ENCODE measurements around the gene HMGCL.
A peak's percentile ranks its signal among the peaks of the same experiment; 100 is the strongest.
"Not testable (repeated sequence)": the region's sequence is repeated elsewhere in the genome, so short reads cannot be mapped to it uniquely, and the experiment has no call there.

Gene HMGCL

DNA sequence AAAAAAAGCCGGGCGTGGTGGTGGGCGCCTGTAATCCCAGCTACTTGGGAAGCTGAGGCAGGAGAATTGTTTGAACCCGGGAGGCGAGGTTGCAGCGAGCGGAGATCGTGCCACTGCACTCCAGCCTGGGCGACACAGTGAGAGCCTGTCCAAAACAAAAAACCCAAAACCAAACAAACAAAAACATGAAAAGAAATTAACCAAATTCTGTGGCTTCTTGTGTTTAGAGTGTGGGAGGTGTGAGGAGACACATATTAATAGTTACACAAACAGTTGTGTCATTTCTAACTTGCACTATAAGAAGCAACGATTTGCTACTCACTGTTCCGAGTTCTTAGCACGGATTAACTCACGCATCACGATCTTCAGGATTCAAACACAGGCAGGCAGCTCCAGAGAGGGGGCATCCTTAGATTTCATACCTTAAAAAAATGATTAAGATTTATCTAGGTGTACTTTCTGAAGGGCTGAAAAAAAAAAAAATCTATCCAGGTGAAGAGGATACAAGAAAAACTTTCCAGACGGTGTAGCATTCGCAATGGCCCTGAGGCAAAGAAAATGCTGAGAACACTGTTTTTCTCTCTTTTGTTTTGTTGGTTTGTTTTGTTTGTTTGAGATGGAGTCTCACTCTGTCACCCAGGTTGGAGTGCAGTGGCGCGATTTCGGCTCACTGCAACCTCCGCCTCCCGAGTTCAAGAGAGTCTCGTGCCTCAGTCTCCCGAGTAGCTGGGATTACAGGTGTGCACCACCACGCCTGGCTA is 713 bp upstream of the HMGCL start:
- DNase-seq = no peak

DNA sequence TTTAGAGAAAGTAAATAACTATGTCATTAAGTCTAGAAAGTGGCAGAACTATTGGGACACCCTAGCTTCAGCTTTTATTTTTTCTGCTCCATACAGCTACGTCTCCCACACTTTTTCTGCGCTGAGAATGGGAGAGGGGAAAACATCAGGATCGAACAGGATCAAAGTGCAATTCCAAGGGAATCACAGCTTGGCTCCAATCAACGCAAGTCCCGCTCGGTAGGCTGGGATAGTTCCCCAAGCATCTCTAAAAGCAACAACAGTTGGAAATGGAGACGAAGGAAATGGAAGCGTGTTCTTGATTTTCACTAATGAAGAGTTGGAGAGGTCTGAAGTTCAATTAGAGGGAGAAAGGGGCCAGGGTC is 536 bp downstream of the HMGCL start:
- DNase-seq = no peak

DNA sequence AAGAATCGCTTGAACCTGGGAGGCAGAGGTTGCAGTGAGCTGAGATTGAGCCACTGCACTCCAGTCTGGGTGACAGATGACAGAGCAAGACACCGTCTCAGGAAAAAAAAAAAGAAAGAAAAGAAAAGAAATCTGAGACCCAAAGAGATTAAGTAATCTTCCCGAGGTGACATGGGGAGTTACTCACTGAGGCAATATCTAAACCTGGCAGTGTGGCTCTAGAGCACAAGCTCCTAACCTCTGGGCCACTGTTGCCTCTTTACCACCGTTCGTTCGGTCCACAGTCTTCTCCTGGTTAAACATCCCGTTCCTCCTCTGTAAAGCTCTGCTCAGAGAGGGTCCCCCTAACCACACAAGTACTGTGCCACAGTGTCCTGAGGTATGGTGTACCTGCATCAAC is 1.5 kb downstream of the HMGCL start:
- DNase-seq = no peak

DNA sequence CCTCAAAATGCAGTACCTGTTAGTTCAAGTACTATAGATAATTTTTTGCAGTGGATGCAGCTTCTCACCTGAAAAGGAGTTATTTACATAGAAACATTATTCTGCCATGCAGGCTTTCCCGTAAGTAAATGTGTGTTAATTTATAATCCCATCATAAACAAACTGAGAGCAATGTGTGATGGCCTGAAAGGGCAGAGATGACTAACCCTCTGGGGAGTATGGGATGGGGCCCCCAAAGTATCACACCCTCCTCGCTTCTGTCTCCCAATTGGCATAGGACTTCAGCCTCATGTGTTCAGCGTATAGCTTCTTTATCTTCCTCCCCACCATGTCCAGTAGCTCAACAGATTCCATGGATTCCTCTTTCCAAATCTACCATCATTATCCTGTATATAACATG is 7.6 kb downstream of the HMGCL start:
- DNase-seq = no peak

DNA sequence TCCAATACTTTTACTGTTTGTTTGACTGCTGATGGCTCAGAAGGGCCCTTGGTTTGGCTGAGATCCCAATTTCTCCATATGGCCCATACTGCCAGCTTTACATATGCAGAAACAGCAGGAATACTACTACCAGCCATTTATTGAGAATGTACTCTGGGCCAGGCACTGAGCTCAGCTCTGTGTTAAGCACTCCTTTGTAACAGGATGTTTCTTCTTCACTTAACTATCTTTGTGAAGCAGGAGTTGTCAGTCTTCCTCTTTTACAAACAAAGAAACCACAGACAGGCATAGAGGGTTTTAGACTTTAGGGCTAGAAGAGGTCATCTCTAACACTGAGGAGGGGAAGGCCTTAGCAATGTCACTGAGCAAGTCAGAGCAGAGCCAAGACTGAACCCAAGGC is 8.3 kb downstream of the HMGCL start:
- no peak for DNase-seq

DNA sequence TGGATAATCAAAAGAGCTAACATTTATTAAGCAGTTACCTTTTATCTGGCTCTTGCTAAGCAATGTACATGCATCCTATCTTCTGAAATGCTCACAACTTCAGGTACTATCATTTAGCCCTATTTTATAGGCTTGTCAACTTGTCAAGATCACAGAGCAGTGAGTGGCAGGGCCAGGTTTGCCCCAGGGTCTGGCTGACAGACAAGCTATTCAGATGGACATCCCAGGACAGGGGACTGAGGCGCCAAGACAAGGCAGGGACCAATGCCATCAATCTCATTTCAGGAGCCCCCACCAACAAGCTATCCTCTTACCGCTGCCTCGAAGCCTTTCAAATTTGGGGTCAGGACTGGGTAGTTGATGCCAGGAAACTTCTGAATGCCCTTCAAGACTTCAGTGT is 8.9 kb downstream of the HMGCL start:
- no peak for DNase-seq

DNA sequence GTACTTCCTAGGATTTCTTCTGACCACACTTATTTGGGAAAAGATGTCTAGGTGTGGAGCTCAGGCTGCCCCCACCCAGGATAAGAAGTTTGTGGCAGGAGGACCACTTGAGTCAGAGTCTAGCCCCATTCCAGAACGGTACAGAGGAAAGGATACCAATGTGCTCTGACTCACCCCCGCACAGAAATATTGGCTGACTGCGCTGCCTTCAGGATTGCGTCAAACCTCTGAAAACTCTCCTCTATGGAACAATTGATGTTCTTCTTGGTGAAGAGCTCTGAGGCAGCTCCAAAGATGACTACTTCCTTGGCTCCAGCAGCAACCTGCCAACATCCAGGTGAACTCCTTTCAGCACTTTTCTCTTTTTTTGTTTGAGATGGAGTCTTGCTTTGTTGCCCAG is 11.2 kb downstream of the HMGCL start:
- DNase-seq = no peak

DNA sequence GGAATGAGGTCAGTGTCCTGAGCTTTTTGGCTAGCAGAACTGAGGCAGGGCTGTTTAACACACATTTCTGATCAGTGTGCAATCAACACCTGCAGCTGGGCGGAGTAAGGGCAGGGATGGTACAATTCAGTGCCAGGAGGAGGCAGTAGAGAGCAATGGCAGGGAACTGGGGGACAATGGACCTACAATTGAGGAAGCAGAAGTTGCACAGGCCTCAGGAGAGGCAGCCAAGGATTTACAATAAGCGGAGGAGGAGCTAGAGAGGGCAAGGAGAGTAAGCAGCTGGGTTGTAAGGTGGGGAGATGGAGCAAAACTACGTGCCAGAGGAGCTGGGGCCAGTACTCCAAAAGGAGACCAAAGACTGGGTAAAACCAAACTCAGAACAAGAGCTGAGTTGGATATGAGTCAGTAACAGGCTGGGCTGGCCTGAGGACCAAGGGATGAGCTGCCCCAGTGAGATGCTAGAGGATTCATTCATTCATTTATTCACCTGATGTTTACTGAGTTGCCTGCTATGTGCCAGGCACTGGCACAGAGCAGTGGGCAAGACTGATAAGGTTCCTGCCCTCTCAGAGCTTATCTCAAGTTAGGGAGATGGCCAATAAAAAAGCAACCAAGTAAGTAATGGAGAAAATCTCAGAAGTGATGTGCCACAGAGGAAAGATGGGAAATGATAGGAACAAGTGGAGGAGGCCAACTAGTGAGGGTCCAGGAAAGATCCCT is 14.2 kb downstream of the HMGCL start:
- no peak for DNase-seq

DNA sequence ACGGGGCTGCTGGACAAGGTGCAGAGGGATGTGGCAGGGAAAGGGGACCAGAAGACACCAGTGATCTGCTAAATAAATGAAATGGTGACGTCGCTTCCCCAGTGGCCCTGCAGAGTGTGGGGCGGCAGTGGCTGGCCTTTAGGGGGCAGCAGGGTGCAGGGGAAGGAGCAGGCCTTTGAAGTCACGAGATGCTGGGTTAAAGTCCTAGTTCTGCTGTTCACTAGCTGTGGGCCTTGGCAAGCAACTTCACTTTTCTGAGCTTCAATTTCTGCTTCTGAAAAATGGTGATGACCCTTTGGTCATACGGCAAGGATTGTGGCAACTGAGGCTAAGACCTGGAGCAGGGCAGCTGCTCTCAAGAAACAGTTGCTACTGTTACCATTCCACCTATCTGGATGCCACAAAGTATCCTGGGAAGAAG is 15.5 kb downstream of the HMGCL start:
- no peak for DNase-seq

DNA sequence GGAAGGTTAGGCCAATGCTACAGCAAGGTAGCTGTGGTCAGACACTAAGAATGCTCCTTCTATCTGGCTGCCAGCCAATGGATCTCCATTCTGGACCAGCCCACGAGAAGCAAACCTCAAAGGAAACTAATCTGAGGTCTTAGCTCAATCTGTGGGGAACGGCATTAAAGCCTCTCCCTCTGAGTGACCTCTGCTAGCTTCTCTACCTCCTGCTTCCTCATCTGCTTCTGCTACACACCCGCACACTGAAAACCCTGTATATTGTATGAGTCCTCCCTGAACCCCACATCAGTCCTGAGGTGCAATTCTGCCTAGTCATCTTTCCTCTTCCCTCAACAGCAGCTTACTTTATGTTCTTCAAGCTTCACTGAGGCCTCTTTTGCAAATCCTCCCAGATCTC is 17.8 kb downstream of the HMGCL start:
- DNase-seq = no peak

DNA sequence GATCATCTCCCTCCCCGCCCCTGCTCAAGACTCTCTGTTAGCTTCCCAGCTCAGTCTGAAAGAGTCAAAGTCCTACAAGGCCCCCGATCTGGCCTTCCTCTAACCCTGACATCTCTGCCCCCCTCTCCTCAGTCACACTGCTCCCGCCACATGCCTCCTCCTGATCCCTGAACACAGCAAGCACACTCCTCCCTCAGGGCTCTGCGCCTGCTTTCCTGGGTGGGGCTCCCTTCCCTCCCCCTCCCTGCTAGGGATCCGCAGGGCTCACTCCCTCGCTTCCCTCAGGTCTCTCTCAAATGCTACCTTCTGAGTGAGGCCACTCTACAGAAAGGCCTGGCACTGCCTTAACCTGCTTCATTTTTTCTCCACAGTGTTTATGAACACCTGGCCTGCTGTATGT is 18.9 kb downstream of the HMGCL start:
- no peak for DNase-seq

DNA sequence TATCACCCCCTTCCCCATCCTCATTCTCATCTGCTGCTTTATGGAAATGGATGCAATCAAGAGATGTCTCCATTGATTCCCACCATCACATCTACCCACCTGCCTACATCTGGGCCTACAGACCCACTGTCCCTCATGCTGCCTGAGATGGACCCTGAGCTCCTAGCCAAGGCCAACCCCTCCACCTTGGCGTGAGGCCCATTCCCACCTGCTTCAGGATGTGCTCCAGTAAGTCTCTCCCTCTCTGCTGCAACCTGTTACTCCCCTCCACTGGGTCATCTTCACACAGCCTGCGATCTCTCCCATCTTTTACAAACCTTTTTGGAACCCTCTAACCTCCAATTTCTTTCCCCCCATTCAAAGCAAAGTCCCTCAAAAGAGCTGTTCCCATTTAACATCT is 20.2 kb downstream of the HMGCL start:
- DNase-seq = no peak

DNA sequence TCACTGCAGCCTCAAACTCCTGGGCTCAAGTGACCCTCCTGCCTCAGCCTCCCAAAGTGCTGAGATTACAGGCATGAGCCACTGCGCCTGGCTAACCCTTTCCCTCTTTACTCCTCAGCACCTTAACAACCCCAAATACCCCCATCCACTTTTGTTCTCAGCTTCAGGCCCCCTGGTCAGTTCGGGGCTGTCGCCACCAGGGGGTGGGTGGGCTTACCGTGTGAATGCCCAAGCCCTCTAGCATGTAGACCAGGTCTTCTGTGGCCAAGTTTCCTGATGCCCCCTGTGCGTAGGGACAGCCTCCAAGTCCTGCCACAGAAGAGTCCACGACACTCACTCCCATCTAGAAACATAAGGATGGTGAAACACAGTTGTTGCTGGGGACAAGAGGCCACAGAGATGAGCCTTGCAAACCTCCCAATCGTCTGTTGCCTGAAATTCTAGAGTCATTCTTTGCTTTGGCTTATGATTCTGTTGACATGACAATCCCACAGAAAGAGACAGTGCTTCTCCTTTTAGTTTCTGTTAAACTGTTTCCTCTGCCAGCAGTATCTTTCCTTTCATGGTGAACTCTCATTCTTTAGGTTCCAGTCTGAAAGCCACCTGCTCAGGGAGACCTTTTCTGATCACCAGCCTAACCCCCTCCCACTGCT is 20.9 kb downstream of the HMGCL start:
- DNase-seq = no peak

DNA sequence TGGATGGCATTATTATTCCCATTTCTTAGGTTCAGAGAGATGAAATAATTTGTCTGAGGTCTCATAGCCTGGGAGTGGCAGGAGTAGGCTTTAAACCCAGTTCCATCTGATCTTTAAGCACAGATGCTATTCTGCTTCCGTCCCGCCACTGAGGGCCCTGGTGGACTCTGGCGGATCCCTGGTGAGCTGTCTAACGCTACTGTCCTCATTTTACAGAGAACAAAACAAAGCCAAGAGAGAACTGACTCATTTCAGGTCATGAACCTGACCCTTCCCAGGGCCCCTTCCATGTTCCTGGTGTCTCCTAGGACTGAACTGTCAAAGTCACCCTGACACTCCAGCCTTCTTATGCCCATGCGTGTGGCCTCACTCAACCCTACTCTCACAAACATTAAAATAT is 21.6 kb downstream of the HMGCL start:
- DNase-seq = no peak

DNA sequence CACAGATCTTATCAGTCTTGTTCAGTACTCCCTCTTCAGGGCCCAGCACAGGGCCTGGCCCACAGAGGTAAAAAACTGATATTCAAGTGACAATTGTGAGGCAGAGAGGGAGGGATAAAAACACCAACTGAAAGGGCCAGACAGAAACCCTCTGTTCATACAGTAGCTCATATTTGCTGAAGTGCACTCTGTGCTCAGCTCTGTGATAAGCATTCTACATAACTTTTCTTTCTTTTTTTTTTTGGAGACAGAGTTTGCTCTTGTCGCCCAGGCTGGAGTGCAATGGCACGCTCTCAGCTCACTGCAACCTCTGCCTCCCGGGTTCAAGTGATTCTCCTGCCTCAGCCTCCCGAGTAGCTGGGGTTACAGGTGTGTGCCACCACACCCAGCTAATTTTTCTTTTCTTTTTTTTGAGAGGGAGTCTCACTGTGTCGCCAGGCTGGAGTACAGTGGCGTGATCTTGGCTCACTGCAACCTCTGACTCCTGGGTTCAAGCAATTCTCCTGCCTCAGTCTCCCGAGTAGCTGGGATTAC is 22.4 kb downstream of the HMGCL start:
- DNase-seq = not testable (repeated sequence)

DNA sequence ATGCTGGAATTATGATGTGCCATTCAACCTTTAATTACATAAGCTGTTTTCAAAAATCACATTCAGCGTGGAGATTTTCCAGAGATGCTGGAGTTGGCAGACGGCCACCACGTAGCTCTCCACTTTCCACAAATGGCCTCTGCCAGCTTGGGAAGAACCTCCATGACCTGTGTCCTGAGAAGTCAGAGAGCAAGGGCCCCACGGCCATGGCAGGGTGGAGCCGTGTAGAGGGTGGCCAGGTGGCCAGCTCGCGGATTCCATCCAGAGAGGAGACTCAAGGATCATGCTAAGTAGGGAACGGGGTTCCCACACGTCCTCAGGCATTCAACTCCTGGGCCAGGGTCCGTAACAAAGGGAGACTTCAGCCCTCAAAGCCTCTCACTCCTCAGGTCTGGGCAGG is 23.4 kb downstream of the HMGCL start:
- DNase-seq = no peak

DNA sequence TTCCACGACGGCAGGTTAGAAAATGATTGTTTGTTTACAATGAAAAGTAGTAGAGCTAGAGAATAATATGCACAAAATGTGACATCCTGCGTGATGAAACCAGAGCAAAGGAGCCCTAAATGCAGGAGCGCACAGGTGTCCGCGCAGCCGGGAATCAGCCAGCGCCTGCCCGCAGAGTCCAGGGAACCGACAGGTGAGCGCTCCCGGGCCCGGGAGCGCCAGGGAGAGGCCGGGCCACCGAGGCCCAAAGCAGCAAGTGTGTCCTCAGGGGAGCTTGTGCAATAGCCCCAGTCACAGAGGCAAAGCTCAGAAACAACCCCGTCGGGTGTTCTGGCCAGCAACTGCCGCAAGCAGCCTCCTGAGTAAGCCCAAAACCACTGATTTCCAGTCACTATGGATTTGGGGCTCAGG is 23.9 kb downstream of the HMGCL start:
- DNase-seq = no peak

DNA sequence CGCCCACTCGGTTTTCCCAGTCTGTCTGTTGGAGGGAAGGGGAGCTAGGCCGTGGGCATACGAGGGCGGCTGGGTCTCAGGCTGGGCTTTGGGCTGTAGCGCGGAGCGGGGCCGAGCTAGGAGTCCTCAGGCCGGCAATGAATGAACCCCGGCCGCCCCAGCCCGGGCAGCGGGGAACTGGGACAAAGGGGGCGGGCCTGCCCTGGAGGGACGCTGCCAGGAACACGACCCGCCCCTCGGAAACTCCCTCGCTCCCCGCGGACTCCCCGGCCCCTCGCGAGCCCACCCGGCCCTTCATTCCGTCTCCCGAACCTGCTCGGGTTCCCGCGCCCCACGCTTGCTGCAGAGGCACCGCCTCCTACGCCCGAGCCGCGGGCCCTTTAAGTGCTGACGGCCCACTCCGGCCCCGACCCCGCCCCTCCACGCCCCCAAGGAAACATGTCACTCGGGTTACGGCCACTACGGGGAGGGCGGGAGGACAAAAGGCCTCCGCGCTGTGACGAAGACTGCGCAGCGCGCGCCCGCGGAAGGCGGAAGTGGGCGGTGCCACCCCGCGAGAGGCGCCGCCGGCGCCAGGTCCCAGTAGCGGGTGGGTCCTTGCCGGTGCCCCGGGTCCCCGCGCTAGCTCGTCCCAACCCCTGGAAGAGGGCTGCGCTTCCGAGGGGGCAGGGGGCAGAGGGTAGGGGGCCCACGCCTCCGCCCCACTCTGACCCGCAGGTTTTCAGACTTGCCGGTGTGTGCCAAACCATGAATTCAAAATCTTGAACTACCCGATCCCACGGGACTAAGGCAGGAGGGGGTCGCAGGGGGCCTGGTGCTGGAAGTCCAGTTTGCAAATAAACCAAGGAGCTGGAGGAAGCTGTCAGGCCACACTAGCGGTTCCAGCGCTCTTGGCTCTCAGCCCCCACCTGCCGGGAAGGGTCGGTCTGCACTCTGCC is 24.6 kb downstream of the HMGCL start, which contains the start of gene GALE:
Gene GALE (minus strand): TSS at position 355 of the 938 bp plus-strand sequence. CDS start 1,747 bp downstream, outside the sequence.
- peak; percentile 62 for DNase-seq

DNA sequence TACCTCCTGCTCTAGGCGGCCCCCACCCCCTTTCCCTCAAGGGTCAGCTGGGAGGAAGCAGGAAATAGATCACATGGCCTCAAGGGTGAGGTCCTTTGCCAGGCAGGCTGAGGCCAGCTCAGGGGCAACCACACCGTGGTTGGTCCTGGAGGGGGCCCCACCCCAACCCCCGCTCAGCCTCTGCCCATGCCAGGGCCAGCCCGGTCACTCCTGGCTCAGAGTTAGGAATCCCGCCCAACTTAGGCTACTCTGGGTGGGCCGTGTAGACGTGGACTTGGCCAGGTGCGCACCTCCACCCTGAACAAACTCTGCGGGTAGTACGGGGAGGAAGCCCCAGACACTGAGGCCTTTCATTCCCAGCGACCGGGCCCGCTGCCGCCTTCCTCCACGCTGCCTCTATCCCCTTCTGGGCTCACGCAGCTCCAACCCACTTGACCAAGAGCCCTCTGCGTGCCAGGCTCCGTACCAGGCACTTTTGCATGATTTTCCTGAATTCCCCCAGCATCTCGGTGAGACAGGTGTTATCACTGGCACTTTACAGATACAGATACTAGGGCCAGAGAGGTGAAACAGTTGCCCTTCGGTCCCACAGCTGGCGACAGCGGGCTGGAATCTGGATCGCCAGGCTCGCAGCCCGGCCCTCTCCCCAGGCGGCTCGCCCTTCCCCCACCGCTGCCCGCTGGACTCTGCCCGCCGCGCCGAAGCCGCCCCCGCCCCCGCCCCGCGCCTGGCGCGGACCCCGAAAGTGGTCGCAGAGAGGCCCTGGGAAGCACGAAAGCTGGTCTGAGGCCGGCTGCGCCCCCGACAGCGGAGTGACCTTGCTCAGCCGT is 25.4 kb downstream of the HMGCL start:
- no peak for DNase-seq

DNA sequence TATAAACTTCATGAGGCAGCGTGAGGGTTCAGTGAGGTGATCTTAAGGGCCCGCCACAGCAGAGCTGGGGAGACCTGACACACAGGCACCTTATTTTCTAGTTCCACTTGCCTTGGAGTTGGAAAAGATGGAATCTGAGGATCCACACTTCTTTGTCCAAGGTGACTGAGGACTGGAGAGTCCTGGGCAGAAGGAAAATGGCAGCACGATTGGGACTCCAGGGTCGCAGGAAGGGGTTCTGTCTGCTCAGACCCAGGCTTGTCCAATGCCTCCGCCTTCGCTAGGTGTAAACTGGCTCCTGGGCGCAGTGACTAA is 26.0 kb downstream of the HMGCL start:
- no peak for DNase-seq

DNA sequence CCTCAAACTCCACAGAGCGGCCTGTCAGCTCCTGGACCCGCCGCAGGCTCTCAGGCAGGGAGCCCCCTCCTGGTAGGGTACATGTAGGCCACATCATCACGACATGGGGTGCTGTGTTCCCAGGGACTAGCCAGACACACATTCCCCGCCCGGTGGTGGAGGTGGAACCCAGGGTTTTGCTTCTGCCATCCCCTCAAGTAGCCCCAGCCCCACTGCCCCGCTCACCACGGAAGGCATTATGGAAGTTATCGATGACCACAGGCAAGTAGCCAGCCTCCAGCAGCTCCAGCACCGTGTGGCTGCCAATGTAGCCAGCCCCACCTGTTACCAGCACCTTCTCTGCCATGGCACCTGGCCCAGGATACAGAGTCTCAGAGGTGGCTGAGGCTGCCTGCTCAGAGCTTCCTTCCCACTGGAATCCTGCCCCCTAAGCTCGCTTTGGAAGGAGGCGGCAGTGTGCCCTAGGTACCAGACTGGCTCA is 26.5 kb downstream of the HMGCL start:
- no peak for DNase-seq
